ENCODE measurements around the gene PDGFRB.

The PDGFRB gene

GRCh38 chr5:150126921-150127265, 28.8 kb downstream of the PDGFRB start:
- no peak for DNase-seq

DNA sequence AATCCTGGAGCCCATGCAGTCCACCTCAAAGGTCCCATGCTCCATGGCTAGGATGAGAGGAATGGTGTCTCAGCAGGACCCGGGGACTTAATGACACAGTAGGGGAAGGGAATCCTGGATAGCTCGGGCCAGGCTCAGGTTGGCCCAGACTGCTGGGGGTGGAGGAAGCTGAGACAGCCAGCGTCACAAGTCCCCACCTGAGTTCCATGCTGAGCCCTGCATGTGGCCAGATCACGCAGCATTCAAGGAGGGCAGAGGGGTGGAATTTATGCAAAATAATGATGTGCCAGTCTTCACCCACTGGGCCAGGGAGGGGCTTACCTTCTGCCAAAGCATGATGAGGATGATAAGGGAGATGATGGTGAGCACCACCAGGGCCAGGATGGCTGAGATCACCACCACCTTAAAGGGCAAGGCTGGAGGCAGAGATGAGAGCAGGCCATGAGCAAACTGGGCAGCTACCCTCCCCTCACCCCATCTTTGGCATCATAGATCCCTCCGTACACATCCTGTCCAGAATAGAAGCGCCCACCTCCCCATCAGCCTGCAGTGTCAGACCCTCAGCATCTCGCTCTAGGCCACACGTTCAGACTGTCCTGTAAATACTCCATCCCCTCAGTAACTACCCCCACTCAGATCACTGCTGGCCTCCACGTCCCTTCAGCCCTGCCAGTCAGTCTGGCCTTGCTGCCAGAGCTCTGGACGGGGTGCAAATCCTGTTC, 29.3 kb downstream of the PDGFRB start:
- no peak for DNase-seq

DNA sequence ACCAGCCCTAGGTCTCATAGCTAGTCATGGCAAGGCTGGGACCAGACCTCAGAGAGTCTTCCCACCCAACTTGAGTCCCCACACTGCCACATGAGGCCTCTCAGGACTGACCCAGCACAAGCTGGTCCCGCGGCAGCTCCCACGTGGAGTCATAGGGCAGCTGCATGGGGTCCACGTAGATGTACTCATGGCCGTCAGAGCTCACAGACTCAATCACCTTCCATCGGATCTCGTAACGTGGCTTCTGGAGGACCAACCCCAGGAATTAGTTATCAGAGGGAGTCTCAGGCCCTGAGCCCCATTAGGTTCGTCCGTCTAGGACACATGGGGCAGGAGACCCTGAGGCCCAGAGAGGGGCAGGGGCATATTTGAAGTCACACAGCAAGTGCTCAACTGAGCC, 30.3 kb downstream of the PDGFRB start:
- DNase-seq = no peak

GRCh38 chr5:150124596-150124995, 31.0 kb downstream of the PDGFRB start:
- DNase-seq = no peak

DNA sequence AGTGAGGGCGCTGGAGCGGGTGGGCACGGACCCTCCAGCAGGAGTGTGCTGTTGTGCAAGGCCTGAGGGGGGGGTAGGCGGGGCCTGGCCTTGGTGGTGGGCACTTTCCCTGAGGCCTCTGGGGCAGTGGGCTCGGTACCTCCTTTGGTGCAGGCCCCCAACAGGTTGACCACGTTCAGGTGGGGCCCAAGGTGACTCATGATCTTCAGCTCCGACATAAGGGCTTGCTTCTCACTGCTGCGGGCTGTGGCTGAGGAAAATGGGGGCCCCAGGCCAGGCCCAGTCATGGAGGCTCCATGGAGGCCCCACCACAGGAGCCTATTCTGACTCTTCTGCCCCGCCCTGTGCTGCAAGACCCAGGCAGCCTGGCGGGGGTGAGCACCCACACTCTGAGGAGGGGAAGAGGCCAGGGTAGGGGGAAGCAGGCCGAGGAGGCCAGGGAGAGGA, 31.5 kb downstream of the PDGFRB start:
- peak; percentile 44 to 76 for DNase-seq

DNA sequence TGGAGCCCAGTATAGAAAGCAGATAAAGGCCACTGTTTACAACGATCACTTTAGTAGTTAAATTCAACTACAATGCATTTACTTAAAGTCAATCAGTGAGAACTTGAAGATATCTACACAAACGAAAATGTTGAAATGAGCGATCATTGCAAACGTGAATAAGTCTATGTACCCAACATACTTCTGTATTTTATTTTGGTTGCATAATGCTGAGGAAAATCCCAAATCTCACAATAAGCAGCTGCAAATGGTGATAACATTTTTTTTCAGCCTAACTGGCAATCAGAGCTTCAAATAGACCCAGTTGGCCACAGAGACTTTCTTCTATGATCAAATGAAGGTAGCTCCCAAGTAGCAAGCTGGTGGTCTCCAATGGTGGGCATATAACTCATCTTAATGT, 32.1 kb downstream of the PDGFRB start:
- peak; percentile 96 to 100 for DNase-seq

DNA sequence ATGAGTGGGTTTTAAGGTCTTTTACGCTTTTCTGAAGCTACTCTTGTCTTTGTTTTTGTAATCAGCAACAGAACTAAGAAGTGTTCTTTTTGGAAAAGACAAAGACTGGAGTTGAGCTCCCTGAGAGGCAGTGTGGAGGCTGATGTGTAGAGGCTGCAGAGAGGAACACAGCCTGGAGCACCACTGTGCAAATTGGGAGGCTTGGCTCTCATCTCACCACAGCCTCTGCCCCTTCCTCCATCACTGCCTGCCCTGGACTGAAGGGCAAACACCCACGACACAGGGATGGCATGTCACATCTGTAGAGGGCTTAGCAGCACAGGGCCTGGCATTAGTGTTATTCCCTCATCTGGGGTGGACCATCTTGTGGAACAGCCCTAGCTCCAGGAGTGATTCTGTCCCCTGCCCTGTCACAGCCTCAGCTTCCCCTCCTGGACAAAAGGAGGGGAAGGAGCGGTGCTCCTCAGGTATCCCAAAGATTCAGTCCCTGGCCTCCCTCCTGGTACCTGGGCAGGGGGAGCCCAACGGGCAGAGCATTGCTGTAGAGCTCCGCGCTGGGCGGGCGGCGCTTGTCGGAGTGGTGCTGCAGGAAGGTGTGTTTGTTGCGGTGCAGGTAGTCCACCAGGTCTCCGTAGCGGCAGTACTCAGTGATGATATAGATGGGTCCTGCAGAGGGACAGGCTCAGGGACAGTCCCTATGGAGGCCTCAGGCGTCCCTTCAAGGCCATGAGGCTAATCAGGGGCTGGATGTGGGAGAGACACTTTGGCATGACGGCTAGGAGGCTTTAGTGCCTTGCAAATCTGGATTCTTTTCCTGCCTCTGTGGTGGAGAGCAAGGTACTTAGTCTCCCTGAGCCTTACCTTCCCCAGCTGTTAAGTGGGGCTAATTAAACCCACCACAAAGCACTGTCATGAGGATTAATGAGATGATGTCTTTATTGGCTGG, 32.8 kb downstream of the PDGFRB start:
- DNase-seq = no peak

- peak; percentile 62 to 66 for DNase-seq
Measured at GRCh38 chr5:150122158-150122510, 33.5 kb downstream of the PDGFRB start.

- DNase-seq = no peak
Measured at GRCh38 chr5:150121448-150122157, 34.0 kb downstream of the PDGFRB start.

DNA sequence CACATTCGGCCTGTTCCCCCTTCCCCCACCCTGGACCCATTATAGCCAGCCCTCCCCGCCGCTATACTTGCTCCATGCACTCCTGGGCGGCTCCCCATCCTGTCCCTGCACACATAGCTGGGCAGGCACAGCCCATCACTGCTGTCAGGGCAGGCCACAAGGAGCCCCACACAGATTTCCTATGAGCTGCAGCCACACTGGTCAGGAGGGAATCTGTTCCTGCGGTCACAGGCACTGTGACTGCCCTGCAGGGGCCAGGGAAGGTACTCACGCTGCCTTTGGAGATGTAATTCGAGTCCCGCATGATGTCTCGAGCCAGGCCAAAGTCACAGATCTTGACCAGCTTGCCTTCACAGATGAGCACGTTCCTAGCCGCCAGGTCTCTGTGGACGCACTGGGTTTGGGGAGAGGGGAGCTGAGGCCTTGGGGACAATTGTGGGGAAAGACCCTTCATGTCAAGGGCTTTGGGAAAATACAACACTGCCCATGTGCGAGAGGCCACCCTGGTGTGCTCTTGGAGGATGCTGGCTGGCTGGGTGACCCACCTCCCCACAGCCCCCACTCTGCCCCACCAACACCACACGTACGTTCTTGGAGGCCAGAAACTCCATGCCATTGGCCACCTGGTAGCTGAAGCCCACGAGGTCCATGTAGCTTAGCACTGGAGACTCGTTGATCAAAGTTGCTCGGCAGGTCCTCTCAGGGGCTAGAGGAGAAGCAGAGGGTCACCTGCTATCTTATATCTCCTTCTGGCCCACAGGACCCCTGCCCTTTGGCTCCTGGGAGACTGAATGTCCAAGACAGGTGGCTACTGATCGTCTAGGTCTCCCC, 34.8 kb downstream of the PDGFRB start:
- no peak for DNase-seq

GRCh38 chr5:150120062-150120441, 35.6 kb downstream of the PDGFRB start:
- no peak for DNase-seq

DNA sequence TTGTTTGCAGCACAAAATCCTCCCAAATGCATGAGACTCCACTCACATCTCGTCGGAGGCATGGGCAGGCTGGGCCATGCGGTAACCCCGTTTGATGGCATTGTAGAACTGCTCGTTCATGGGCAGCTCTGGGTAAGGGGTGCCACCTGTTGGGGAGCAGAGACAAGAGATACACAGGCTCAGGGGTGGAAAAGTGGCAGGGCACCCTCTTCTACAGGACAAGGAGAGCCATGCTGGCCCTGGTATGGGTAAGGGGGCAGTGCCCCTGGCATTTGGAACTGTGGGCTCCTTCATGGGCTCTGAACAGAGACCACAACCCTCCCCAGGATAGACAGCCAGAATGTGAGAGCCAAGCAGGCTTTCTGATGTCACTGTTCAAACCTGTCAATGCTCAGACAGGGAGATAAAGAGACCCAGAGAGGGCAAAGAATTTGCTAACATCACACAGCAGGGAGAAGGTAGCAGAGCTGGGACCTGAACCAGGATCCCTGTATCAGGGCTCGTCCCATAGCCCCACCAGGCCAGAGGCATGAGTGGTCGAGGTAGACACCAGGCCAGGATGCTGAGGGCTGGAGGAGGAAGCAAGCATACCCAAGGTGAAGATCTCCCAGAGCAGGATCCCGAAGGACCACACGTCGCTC, 36.1 kb downstream of the PDGFRB start:
- DNase-seq = no peak

DNA sequence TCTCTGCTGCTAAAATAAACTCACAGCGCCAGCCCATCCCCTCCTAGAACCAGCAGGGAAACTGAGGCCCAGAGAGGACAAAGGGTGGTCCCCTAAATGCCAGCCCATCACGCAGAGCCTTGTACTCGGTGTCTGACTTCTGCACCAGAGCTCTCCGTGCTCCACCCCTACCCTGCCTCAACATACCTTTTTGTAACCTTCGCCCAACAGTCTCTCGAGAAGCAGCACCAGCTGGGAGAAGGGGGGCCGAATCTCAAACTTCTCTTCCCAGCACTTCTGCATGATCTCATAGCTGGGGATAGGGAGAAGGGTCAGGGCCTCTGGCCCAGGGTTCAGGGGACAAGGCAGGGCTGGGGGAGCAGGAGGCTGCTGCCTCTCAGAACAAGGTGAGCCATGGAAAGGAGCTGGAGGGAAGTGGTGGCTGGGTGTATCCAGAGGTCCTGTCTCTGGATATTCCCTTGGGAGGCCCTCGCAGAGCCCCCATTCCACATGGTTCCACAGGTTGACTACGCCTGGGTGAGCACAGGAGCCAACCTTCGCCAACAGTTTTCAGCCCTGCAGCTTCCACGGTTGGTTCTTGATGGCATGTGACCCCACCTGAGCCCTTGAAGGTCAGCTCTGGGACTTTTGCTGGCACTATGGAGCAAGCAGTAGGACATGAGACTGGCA, 37.0 kb downstream of the PDGFRB start:
- DNase-seq = no peak

DNA sequence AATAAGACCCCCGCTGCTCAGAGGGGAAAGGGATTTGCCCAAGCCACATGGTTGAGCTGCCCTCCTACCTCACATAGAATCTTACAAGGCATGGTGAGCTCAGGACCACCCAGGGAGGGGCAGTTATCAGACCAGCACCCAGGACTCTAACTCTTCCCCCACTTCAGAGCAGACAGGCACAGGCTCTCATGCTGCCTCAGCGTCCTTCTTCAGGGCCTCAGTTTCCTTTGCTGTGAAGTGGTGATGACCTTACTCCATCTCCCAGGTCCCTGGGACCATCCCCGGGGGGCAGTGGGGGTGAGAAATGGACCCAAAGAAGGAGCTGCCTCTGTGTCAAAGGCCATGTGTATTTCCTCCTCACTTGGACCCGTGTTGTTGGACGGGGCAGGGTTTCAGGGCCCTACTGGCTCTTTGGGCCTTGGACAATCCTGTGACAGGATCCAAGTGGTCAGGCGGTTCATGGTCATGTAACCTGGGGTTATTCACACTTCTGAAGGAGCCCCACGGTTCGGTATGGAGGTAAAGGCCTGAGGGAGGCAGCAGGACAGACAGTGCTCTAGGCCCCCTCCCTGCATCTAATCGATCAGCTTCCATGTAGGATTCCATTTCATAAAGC, 37.6 kb downstream of the PDGFRB start:
- DNase-seq = no peak

- DNase-seq = no peak
Measured at GRCh38 chr5:150116667-150117400, 38.8 kb downstream of the PDGFRB start.

- no peak for DNase-seq
Measured at GRCh38 chr5:150114773-150115408, 40.8 kb downstream of the PDGFRB start.

GRCh38 chr5:150114102-150114641, 41.5 kb downstream of the PDGFRB start:
- no peak for DNase-seq

DNA sequence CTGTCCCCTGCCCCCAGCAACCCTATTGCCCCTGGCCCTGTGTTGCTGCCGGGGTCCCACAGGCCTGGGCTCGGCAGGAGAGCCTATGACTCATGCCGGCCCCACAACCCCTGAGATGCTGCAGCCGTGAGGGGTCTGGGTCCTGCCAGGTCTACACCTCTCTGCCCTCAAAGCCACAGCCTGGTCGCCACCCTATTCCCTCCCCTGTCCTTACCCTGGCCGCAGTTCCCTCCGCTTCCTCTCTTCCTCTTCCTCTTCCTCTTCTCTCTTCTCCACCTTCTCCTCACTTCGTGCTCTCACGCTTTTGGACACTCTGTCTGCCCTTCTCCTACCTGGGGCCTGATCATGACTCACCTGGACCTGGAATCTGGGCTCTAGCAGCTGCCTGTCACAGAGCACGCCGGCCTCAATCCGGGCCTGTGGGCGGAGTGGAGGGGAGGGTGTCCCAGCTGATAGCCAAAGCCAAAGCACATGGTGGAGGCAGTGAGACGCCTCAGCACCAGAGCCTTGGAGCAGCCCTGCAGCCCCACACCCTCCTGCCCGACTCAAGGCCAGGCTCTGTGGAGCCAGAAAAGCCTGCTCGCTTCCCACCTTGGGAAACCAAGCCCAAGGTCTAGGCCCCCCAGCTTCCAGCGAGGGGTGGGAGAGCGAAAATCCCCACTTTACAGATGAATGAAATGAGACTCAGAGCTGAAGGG, 42.4 kb downstream of the PDGFRB start:
- DNase-seq = no peak
